NCI-H510A (cell line): ENCODE data around the gene SLC66A1.

Source experiments
- DNase-seq: peaks from one replicate; lab custom pipeline; 2025; lab: John Stamatoyannopoulos, UW

The SLC66A1 gene

GRCh38 chr1:19325958-19326747, 14.0 kb downstream of the SLC66A1 start:
- no peak for DNase-seq

GRCh38 chr1:19326748-19327065, 14.6 kb downstream of the SLC66A1 start:
- no peak for DNase-seq

- no peak for DNase-seq
Measured at GRCh38 chr1:19327301-19327700, 15.2 kb downstream of the SLC66A1 start.

- DNase-seq, result no peak
Measured at GRCh38 chr1:19327736-19328135, 15.6 kb downstream of the SLC66A1 start.

- DNase-seq, result no peak
Measured at GRCh38 chr1:19328486-19328885, 16.4 kb downstream of the SLC66A1 start.

- DNase-seq, result no peak
Measured at GRCh38 chr1:19329188-19329587, 17.1 kb downstream of the SLC66A1 start.

- DNase-seq, result no peak
Measured at GRCh38 chr1:19329611-19330010, 17.5 kb downstream of the SLC66A1 start.

GRCh38 chr1:19330449-19331135, 18.5 kb downstream of the SLC66A1 start:
- DNase-seq, result no peak

GRCh38 chr1:19331262-19331878, 19.2 kb downstream of the SLC66A1 start:
- no peak for DNase-seq

- no peak for DNase-seq
Measured at GRCh38 chr1:19332832-19333231, 20.7 kb downstream of the SLC66A1 start.

- DNase-seq, result no peak
Measured at GRCh38 chr1:19333587-19334354, 21.6 kb downstream of the SLC66A1 start.

GRCh38 chr1:19336543-19336942, 24.4 kb downstream of the SLC66A1 start:
- DNase-seq, result no peak

GRCh38 chr1:19337289-19337688, 25.2 kb downstream of the SLC66A1 start:
- DNase-seq, result no peak

GRCh38 chr1:19338323-19338762, 26.2 kb downstream of the SLC66A1 start:
- no peak for DNase-seq

GRCh38 chr1:19339214-19339861, 27.2 kb downstream of the SLC66A1 start:
- no peak for DNase-seq

- DNase-seq, result no peak
Measured at GRCh38 chr1:19340387-19340937, 28.3 kb downstream of the SLC66A1 start.

- peak; percentile 55 for DNase-seq
Measured at GRCh38 chr1:19341201-19342061, 29.3 kb downstream of the SLC66A1 start.

- no peak for DNase-seq
Measured at GRCh38 chr1:19342062-19342750, 30.1 kb downstream of the SLC66A1 start.

GRCh38 chr1:19342894-19343616, 30.9 kb downstream of the SLC66A1 start:
- DNase-seq, result no peak
